GM20000 (cell line): ENCODE data around the gene CAMTA1.
"Not testable (repeated sequence)": the region's sequence is repeated elsewhere in the genome, so short reads cannot be mapped to it uniquely, and the experiment has no call there.

ENCODE experiments used
- DNase-seq: peaks from one replicate; pipeline ENCODE4 v3.0.0; 2012; ENCODE audit warnings: low spot score
- TF ChIP-seq, protein P1 (sequence below): IDR thresholded peaks from 2 replicates; pipeline ENCODE4 v1.5.1; 2012; ENCODE audit warnings: mild to moderate bottlenecking, control low read depth; ENCODE audit errors: extremely low read depth, missing control alignments

Gene CAMTA1

GRCh38 chr1:6807782-6808181 is 22.5 kb downstream of the CAMTA1 start:
- TF ChIP-seq, protein P1, sequence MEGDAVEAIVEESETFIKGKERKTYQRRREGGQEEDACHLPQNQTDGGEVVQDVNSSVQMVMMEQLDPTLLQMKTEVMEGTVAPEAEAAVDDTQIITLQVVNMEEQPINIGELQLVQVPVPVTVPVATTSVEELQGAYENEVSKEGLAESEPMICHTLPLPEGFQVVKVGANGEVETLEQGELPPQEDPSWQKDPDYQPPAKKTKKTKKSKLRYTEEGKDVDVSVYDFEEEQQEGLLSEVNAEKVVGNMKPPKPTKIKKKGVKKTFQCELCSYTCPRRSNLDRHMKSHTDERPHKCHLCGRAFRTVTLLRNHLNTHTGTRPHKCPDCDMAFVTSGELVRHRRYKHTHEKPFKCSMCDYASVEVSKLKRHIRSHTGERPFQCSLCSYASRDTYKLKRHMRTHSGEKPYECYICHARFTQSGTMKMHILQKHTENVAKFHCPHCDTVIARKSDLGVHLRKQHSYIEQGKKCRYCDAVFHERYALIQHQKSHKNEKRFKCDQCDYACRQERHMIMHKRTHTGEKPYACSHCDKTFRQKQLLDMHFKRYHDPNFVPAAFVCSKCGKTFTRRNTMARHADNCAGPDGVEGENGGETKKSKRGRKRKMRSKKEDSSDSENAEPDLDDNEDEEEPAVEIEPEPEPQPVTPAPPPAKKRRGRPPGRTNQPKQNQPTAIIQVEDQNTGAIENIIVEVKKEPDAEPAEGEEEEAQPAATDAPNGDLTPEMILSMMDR, result no peak

DNA sequence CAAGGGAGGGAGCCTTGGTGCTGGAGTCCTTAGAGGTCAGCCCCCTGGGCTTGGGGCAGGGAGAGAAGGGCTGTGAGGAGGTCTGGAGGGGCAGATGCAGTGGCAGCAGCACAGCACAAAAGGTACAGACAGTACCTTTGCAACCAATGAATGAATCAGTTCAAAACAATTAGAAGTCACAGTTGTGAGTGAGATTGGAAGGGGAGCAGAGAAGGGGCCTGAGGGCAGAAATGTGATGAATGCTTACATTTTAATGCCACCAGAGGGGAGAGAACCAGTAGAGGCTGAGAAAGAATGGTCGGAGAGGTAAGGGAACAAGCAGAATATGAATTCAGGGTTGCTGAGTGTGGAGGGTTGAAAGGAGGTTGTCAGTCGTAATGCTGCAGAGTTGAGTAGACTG is 24.2 kb downstream of the CAMTA1 start:
- DNase-seq, result no peak
- TF ChIP-seq, protein P1, result no peak

More at GRCh38 chr1:6807782-6808181, 22.5 kb downstream of the CAMTA1 start:
- DNase-seq, result no peak

DNA sequence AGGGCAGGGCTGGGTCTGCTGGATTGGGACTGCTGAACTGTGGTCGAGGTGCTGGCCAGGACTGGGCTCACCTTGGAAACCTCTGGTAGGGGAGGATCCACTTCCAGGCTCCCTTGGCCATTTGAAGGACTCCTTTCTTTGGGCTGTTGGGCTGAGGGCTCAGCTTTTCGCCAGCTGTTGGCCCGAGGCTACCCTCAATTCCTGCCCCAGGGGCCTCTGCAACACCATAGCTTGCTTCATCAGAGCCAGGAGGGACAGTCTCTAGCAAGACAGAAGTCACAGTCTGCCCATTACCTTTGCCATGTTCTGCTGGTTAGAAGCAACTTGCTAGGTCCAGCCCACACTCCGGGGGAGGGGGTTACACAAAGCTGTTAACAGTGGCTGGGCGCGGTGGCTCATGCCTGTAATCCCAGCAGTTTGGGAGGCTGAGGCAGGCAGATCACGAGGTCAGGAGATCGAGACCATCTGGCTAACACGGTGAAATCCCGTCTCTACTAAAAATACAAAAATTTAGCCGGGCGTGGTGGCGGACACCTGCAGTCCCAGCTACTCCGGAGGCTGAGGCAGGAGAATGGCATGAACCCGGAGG is 25.0 kb downstream of the CAMTA1 start:
- not testable (repeated sequence) for DNase-seq

DNA sequence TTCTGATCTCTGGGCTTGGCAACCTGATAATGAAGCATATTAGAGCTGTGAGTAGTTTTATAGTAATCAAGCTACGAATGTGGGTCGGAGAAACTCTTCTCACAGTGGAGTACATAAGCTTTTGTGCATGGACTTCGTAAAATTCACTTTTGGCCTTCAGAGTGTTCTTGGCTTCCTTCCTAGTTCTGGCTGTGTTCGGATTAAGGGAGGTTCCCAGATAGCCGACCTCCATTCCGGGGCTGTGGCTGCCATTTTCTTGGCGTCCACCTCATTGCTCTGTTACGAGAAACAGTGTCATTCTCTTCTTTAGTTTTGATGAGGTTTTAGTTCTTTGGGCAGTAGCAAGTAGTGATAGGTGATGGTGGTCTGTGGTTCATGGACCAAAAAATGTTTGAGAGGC is 26.3 kb downstream of the CAMTA1 start:
- DNase-seq, result no peak
- TF ChIP-seq, protein P1, result no peak

DNA sequence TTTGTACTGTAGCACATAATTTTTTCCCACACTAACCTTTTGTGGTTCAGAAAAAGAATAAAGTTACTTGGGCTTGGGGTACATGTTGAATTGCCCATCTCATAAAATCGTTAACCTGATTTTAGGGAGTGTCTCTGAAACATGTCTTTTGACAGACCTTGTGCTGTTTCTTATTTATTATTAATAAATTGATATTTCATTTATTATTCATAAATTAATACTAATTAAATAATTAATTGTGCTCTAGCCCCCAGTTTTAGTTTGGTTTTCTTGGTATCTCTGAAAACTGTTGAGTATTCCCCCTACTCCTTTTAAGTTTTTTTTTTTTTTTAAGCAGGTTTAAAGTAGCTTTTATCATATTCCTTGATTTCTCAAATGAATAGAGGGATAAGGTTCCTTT is 27.9 kb downstream of the CAMTA1 start:
- no peak for DNase-seq
- TF ChIP-seq, protein P1, result no peak

- DNase-seq, result no peak
- TF ChIP-seq, protein P1, result no peak
These were observed 30.5 kb downstream of the CAMTA1 start for GRCh38 chr1:6815726-6816125.

GRCh38 chr1:6819246-6820040 is 34.2 kb downstream of the CAMTA1 start:
- TF ChIP-seq, protein P1, result no peak
- DNase-seq, result no peak
